KOPT-K1 (cell line): ENCODE results near the gene LINGO4.

Source experiments
- H3K27ac ChIP-seq: fragments of 200-600 bp; sonication (generic); 2 replicates; pipeline ENCODE4 v1.5.1; 2016; ENCODE audit warnings: antibody characterized with exemption, mild to moderate bottlenecking, low read depth, low read length; ENCODE audit not compliant: poor library complexity, severe bottlenecking
- H3K36me3 ChIP-seq: fragments of 200-600 bp; sonication (generic); 2 replicates; pipeline ENCODE4 v1.5.1; 2017; ENCODE audit warnings: antibody characterized with exemption, mild to moderate bottlenecking, low read length, moderate library complexity; ENCODE audit not compliant: insufficient read depth
- H3K9me3 ChIP-seq: fragments of 200-600 bp; sonication (generic); 2 replicates; pipeline ENCODE4 v1.5.1; 2017; ENCODE audit warnings: antibody characterized with exemption, low read length, mild to moderate bottlenecking; ENCODE audit not compliant: insufficient read depth, poor library complexity, severe bottlenecking

The LINGO4 gene

DNA sequence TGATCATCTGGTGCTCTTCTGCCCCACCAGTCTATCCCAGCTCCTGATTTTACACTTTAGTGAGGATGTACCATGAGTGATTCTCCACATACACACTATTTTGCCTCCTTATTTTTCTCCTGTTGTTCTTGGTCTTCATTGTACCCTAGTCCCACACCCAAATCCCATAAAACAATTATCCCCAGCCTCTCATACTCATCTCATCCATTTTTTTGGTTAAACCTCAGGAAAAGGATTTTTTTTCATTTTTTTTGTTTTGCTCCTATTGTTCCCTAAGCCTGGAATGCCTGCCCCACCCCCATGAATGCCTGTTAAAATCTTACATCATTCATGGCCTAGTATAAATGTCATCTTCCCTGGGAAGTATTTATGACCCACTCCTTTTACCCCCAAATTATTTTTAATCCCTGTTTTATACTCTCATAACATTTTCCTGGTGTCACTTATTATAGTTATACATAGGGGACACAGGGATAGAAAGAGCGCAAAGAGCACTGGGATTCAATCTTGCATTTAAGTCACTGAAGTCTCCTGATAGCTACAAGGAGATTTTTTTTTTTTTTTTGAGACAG is 4.9 kb upstream of the LINGO4 start:
- H3K36me3 ChIP-seq = no peaks in the 10 kb centered on the region
- no peaks in the 10 kb centered on the region for H3K9me3 ChIP-seq

DNA sequence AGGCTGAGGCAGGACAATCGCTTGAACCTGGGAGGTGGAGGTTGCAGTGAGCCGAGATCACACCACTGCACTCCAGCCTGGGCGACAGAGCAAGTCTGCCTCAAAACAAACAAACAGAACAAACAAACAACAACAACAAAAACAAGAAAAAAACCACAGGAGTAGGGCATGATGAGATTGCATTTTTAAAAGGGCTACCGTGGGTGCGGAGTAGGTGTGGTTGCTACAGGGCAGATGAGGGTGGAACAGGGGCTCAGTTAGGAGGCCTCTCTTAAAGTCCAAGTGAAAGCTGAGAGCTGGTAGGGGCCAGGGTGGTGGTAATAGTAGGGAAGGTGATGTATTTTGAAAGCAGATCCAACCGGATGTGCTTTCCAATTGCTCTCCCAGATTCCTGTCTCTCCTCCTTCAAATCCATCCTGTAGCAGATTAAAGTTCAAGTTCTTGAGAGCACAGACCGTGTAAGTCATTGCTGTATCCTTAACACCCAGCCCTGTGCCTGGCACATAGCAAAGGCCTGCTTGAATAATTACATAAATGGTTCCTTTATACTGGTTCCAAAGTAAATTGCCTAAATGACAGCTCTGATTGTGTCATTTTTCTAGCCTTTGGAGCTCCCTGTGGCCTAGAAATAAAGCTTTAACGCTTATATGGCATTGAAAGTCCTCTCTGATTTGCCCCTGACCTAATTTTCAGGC is 4.2 kb upstream of the LINGO4 start:
- Histone ChIP-seq H3K9me3 (no peaks in the 10 kb centered on the region), H3K27ac (no peak overlapping the region), H3K36me3 (no peaks in the 10 kb centered on the region)

More for the DNA sequence above, 4.9 kb upstream of the LINGO4 start:
- H3K27ac ChIP-seq = no peak overlapping the region

DNA sequence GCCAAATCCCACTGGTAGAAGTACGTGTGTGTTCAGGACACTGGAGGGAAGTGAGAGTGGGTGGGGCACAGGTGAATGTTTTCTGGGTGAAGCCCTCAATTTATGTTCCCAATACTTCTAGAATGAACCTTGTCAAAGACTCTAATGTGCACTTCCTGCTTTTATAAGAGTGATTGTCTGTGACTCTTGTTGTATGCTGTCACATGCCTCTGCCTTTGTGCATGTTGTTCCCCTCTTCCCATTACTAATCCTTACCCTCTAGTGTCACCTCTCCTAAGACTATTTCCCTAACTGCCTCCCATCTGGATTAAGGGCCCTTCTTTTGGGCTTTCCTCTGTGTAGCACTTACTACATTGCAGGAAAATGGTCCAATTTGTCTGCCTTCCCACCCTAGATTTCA is 2.5 kb upstream of the LINGO4 start:
- Histone ChIP-seq H3K36me3 (no peaks in the 10 kb centered on the region), H3K9me3 (no peaks in the 10 kb centered on the region), H3K27ac (no peak overlapping the region)

DNA sequence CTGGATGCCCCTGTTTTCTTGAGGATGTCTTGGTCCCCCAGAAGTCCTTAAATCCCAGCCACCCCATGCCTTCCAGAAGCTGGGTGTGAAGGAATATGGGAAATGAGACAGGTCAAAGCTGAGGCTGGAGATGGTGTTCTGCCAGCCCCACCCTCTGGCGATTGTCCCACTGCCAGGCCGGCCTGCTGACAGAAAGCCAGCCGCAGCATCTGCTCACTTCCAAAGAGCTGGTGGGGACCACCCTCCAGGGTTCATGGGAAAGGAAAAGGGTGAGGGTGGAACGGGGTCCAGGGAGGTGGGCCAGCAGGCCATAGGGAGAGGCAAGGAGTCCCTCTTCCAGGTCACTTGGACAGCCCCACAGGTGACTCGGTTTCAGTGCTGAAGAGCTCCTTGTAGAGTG is 1.9 kb upstream of the LINGO4 start:
- H3K9me3 ChIP-seq = no peaks in the 10 kb centered on the region
- no peak overlapping the region for H3K27ac ChIP-seq
- no peaks in the 10 kb centered on the region for H3K36me3 ChIP-seq

DNA sequence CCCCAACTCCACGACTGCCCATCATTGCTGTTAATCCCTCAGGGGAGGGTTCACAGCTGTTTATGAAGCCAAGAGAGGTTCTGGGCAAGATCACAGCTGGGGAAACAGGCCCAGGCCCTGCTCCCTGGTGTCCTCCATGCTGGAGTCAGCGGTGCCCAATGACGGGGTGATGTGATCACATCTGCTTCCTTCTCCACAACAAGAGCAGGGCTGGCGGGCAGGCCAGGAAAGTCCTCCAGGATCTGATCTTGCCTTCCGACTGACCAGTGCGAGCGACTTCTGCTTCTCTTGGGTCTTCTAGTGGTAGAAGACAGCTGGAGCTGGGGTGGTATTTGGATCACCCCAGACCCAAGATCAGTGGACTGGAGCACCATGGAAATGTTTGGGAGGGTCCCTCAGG is 951 bp upstream of the LINGO4 start:
- Histone ChIP-seq H3K9me3 (no peaks in the 10 kb centered on the region), H3K36me3 (no peaks in the 10 kb centered on the region), H3K27ac (no peak overlapping the region)

DNA sequence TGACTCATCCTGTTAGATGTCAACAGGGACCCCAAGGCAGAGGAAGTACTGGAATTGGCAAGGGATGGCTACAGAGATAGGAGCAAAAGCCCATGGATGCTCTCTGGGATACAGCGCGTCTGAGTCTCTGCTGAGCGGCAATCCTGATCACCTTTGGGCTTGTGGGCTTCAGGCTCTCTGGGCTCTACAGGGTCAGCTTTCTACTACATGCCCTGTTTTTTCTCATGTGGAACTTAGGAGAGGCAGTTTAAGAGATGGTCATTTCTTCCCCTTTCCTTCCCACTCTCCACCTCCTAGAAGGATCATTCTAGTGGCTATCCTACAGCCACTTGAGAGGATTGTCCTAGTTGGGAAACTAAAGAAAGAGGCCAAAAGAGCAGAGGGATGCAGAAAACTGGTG is 1.3 kb downstream of the LINGO4 start:
- Histone ChIP-seq H3K9me3 (no peaks in the 10 kb centered on the region), H3K27ac (no peak overlapping the region), H3K36me3 (no peaks in the 10 kb centered on the region)

DNA sequence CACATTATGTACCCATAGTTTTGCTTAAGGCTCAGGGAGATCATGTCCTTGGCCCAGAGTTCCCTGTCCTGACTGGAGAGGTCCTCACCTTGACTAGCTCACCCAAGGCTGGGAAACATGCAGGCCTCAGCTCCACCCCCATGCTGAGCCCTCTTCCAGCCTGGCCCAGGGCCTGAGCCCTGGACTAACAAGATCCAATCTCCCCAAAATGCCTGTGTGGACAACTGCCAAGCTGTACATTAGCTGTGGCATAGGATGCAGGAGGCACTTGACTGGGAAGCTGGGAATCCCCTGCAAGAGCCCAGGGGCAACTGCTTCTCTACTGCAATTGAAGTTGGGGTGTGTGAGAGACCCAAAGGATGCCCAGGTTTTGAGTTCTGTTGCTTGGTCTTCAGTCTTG is 2.1 kb downstream of the LINGO4 start:
- H3K36me3 ChIP-seq = no peaks in the 10 kb centered on the region
- H3K9me3 ChIP-seq = no peaks in the 10 kb centered on the region

DNA sequence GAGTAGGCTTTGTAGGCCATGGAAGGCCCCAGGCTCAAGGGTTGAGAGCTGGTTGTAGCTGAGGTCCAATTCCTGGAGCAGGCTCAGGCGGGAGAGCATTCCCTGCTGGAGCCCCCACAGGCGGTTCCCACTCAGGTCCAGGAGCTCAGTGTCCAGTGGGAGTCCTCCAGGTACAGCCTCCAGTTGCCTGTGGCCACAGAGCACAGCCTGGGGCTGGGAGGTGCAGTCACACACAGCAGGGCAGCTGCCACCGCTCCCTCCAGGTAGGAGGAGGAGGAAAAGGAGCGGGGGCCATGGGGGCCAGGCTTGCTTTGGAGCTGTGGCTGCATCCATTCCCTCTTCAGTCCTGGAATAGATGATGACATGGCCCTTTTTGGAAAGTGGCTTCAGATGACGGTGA is 2.8 kb downstream of the LINGO4 start:
- Histone ChIP-seq H3K27ac (no peak overlapping the region), H3K36me3 (no peaks in the 10 kb centered on the region), H3K9me3 (no peaks in the 10 kb centered on the region)

More for the DNA sequence above, 2.1 kb downstream of the LINGO4 start:
- no peak overlapping the region for H3K27ac ChIP-seq

DNA sequence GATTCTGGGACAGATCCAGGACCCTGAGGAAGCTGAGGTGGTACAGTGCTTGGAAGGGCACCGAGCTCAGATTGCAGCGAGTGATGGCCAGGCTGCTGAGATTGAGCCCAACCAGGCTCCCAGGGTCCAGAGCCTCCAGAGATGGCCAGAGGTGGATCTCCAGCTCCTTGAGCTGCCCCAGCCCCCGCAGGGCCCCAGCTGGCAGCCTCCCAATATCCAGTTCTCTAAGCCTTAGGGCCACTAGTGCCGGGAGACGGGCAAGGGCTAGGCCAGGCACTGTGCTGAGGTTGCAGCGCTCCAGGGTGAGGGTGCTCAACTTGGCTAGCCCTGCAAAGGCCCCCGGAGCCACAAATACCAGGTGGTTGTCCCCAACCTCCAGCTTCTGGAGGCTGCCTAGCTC is 3.4 kb downstream of the LINGO4 start:
- no peaks in the 10 kb centered on the region for H3K9me3 ChIP-seq
- H3K27ac ChIP-seq = no peak overlapping the region
- no peaks in the 10 kb centered on the region for H3K36me3 ChIP-seq

DNA sequence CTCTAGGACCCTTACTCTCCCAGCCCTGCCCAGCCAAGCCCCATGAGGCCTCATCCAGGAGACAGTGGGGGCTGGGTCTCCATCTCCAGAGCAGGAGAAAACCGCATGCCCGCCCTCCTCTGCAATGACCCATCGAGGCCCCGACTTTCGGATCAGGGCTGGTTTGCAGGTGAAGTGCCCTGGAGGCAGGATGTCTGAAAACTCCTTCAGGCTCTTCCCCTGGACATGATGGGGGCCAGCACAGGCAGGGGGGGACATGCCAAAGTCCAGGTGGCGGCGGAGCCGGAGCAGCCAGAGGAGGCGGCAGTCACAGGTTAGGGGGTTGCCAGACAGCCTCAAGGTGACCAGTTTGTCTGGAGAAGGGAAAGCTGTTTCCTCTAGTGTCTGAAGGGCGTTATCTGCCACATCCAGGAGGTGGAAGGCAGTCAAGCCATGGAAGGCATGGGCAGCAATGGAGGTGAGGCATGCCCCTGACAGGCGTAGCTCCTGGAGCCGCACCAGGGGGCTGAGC is 3.9 kb downstream of the LINGO4 start:
- no peak overlapping the region for H3K27ac ChIP-seq
- no peaks in the 10 kb centered on the region for H3K36me3 ChIP-seq

DNA sequence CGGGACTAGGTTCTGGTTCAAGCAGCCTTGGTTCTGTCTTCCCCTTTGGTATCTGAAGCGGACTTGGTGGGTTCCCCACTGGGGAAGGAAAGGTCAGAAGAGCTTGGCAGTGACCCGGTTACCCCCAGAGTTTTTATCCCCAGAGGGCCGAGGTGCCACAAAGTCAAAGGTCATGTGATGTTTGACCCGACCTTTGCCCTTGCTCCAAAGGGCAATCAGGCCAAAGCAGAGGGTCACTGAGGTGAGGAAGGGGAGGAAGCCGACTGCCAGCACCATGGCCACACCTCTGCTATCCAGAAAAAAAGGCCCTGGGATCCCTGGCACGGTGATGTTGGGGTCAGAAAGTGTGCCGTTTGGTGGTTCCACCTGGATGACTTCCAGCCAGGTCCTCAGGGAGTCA is 4.4 kb downstream of the LINGO4 start:
- no peaks in the 10 kb centered on the region for H3K36me3 ChIP-seq
- no peak overlapping the region for H3K27ac ChIP-seq
- no peaks in the 10 kb centered on the region for H3K9me3 ChIP-seq

More for the DNA sequence above, 3.9 kb downstream of the LINGO4 start:
- no peaks in the 10 kb centered on the region for H3K9me3 ChIP-seq

DNA sequence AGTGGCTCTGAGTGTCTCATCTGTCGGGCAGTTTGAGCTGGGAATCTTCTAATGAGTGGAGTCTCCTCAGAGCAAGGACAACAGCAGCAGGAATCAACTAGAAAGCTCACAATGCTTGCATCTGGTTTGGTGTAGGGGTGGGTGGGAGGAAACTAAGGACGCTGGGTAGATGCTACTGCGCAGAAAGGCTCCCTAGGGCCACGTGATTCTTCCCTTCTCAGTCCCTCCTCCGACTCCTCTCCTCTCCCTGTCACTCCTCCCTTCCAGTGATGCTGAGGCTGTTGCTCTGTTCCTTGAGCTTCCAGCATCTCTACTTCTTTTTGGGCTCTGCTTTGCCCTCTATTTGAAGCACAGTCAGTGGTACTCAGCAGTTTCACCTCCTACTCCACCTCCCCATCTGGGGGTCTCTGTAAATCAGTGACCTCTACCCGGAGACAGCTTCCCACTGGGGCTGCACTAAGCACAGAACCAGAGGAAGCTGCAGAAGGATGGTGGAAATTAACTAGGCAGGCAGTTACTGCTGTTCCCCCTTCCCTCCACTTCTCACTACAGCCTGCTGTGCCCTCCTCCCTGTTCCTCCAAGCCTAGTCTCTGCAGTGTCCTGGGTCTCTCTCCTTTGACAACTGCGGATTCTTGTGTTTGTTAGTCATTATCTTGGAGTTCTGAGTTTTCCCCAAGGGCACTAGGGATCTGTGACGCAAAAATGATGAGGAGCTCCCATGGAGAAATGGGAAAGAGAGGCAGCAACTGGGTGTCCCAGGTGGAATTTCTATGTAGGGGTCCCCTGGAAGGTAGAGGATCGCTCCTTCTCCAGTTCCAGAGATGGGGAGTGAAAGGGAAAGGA is 5.8 kb downstream of the LINGO4 start:
- Histone ChIP-seq H3K27ac (no peak overlapping the region), H3K36me3 (no peaks in the 10 kb centered on the region), H3K9me3 (no peaks in the 10 kb centered on the region)

DNA sequence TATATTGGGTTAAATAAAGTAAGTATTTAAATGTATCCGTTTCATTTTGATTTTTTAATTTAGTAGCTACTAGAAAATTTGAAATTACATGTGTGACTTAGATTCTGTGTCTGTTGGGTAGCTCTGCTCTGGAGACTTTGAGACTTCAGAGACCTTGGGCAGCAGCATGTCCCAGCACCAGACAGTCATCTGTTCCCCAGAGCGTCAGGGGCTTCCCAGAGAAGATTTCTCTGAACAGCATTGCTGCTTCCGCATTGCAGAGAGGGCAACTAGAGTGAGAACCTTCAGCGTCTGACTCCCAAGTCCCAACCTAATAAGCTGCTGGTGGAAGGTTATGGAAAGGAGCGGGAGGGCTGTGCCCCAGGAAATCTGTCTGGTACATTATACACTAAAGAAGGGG is 6.6 kb downstream of the LINGO4 start:
- no peaks in the 10 kb centered on the region for H3K36me3 ChIP-seq
- no peaks in the 10 kb centered on the region for H3K9me3 ChIP-seq
- H3K27ac ChIP-seq = no peak overlapping the region

DNA sequence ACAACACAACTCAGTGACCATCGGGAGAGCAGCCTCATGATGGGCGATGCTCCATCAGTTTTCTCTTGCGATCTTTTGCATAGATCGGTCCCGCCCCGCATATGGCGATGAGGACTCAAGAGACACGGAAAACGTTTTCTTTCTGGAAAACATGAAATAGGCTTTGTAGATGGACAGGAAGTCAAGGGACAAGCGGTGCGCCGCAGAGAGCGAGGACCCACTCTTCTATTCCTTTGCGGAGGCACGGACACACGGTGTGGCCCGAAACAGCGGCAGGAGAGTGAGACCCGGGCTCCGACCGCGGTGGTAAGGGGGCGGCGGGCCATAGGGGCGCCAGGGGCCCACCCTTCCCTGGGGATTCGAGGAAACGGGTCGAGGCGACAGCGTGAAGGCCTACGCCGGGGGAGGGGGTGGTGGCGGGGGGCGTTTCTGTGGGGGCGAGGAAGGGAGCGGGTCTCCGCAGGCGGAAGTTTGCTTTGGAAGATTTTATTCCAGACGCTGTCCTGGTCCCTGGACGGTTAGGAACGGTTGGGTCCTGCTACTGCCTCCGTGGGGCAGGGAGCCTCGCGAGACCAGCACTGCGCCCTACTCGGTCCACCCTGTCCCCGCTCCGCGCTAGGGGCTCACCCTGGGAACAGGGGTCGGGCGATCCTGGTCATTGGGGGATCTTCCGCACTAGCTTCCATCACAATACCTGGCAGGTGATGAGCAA is 14.1 kb downstream of the LINGO4 start:
- H3K9me3 ChIP-seq = no peaks in the 10 kb centered on the region
- no peaks in the 10 kb centered on the region for H3K36me3 ChIP-seq
- peak overlapping the region; percentile 12 for H3K27ac ChIP-seq
